Measurements from ENCODE around the gene KCNJ15.

The KCNJ15 gene

GRCh38 chr21:38351961-38352521 is 95.2 kb downstream of the KCNJ15 start:
- in situ Hi-C loops (cut with MboI; ENCODE audit: low sequenced_read_pairs): loop anchor here (10.0 to 25.0 kb wide), 2 partner anchors 187 to 640 kb away; no protein-coding TSS in a partner anchor

GRCh38 chr21:38352536-38353219 is 95.9 kb downstream of the KCNJ15 start:
- in situ Hi-C loops (cut with MboI; ENCODE audit: low sequenced_read_pairs): loop anchor here (10.0 to 25.0 kb wide), 2 partner anchors 188 to 640 kb away; no protein-coding TSS in a partner anchor

- in situ Hi-C loops (cut with MboI; ENCODE audit: low sequenced_read_pairs): loop anchor here (10.0 to 25.0 kb wide), 2 partner anchors 189 to 642 kb away; no protein-coding TSS in a partner anchor
Measured at GRCh38 chr21:38354231-38354630, 97.4 kb downstream of the KCNJ15 start.

- in situ Hi-C loops (cut with MboI; ENCODE audit: low sequenced_read_pairs): loop anchor here (10.0 to 25.0 kb wide), 2 partner anchors 190 to 642 kb away; no protein-coding TSS in a partner anchor
Measured at GRCh38 chr21:38354746-38355145, 98.0 kb downstream of the KCNJ15 start.

GRCh38 chr21:38355353-38355752 is 98.6 kb downstream of the KCNJ15 start:
- in situ Hi-C loops (cut with MboI; ENCODE audit: low sequenced_read_pairs): loop anchor here (10.0 to 25.0 kb wide), 2 partner anchors 191 to 643 kb away; no protein-coding TSS in a partner anchor

GRCh38 chr21:38355992-38356781 is 99.4 kb downstream of the KCNJ15 start:
- in situ Hi-C loops (cut with MboI; ENCODE audit: low sequenced_read_pairs): loop anchor here (10.0 to 25.0 kb wide), 2 partner anchors 191 to 644 kb away; no protein-coding TSS in a partner anchor
